Vagina (tissue), 2 donors: Measurements from ENCODE around the gene KCTD21. TPM values are rescaled to one million over a fixed set of nuclear protein-coding genes. Genes with fewer than 3 reads are reported as not detected.

Source experiments
- DNase-seq, 2 donors: peaks; one replicate each; pipeline ENCODE4 v3.0.0-alpha.2; 2017; ENCODE audit errors: extremely low spot score in 2 of 2
- H3K27ac ChIP-seq: fragments of 200-600 bp; sonication (generic); one replicate; pipeline ENCODE4 v1.5.1; 2019
- H3K27me3 ChIP-seq: fragments of 200-600 bp; sonication (generic); one replicate; pipeline ENCODE4 v1.5.1; 2019
- H3K36me3 ChIP-seq, 2 donors: fragments of 200-600 bp; sonication (generic); one replicate each; pipeline ENCODE4 v1.5.1; 2017 to 2019
- H3K4me1 ChIP-seq: fragments of 200-600 bp; sonication (generic); one replicate; pipeline ENCODE4 v1.5.1; 2019
- H3K4me3 ChIP-seq, 2 donors: fragments of 200-600 bp; sonication (generic); 1 replicate in 1 of 2; 2 replicates in 1 of 2; pipeline ENCODE4 v1.5.1; 2016 to 2019
- H3K9me3 ChIP-seq: fragments of 200-600 bp; sonication (generic); one replicate; pipeline ENCODE4 v1.5.1; 2019
- CTCF ChIP-seq, 3 experiments: fragments of 450-650 bp in 2 of 3; fragments of 200-600 bp in 1 of 3; sonication (generic) in 1 of 3; IDR thresholded peaks; one replicate each; pipeline ENCODE4 v1.5.1; 2017 to 2019; ENCODE audit warnings: antibody characterized with exemption in 3 of 3, mild to moderate bottlenecking in 2 of 3, moderate library complexity in 2 of 3
- POLR2A ChIP-seq, 2 donors: fragments of 450-650 bp; IDR thresholded peaks; one replicate each; pipeline ENCODE4 v1.6.1; 2017; ENCODE audit warnings: antibody characterized with exemption in 2 of 2, mild to moderate bottlenecking in 2 of 2, moderate library complexity in 2 of 2
- POLR2AphosphoS5 ChIP-seq, 2 donors: sonication (generic); formaldehyde crosslinking; IDR thresholded peaks; one replicate each; pipeline ENCODE4 v1.9.0; 2017; ENCODE audit warnings: antibody characterized with exemption in 2 of 2, mild to moderate bottlenecking in 2 of 2, low read depth in 1 of 2; ENCODE audit not compliant: insufficient read depth in 1 of 2
- intact Hi-C: fragments of 100-400 bp; cut with DNase I; formaldehyde crosslinking; loops from one replicate; pipeline ENCODE4 v1.15.1; 2023
- total RNA-seq: library from RNA; depleted of rRNA; stranded (reverse); fragments of >200 nt; gene quantifications from one replicate; pipeline ENCODE4 v1.2.3, GENCODE V29; 2016

The KCTD21 gene
- total RNA-seq, 1 donor from 2014 or later: 8.6 TPM

GRCh38 chr11:78209478-78209877 is 21.1 kb upstream of the KCTD21 start:
- H3K27me3 ChIP-seq: no peaks in the 10 kb centered on the region
- no peak overlapping the region for H3K27ac ChIP-seq
- intact Hi-C loops: no loop called here
- H3K9me3 ChIP-seq: no peaks in the 10 kb centered on the region
- H3K4me3 ChIP-seq: no peak overlapping the region
- TF ChIP-seq CTCF (IDR thresholded peaks at IDR 0.05): no peak
- no peak for DNase-seq
- H3K4me1 ChIP-seq: peaks cover 6% of the 10 kb centered on the region
- H3K36me3 ChIP-seq: peaks cover 0 to 37% of the 10 kb centered on the region in 2 donors

GRCh38 chr11:78208257-78209165 is 20.1 kb upstream of the KCTD21 start:
- H3K4me1 ChIP-seq: peaks cover 6% of the 10 kb centered on the region
- intact Hi-C loops: no loop called here
- H3K4me3 ChIP-seq: no peak overlapping the region
- H3K27ac ChIP-seq: no peak overlapping the region
- H3K36me3 ChIP-seq: peaks cover 0 to 37% of the 10 kb centered on the region in 2 donors
- no peaks in the 10 kb centered on the region for H3K9me3 ChIP-seq
- TF ChIP-seq CTCF (IDR thresholded peaks at IDR 0.05): no peak
- TF ChIP-seq POLR2A (IDR thresholded peaks at IDR 0.05): no peak
- no peak for TF ChIP-seq POLR2AphosphoS5 (IDR thresholded peaks at IDR 0.05; ENCODE audit: insufficient read depth in 1 of 2, low read depth in 1 of 2)
- DNase-seq: no peak
- no peaks in the 10 kb centered on the region for H3K27me3 ChIP-seq

- no peak for DNase-seq
- Histone ChIP-seq H3K27ac (no peak overlapping the region), H3K4me1 (peaks cover 5% of the 10 kb centered on the region), H3K4me3 (no peak overlapping the region), H3K36me3 (peaks cover 0 to 37% of the 10 kb centered on the region in 2 donors), H3K9me3 (no peaks in the 10 kb centered on the region), H3K27me3 (no peaks in the 10 kb centered on the region)
- TF ChIP-seq CTCF (IDR thresholded peaks at IDR 0.05) (no peak), POLR2AphosphoS5 (IDR thresholded peaks at IDR 0.05; ENCODE audit: insufficient read depth in 1 of 2, low read depth in 1 of 2) (no peak), POLR2A (IDR thresholded peaks at IDR 0.05) (no peak)
- intact Hi-C loops: no loop called here
Observed at GRCh38 chr11:78207532-78208256, 19.3 kb upstream of the KCTD21 start.

- Histone ChIP-seq H3K9me3 (no peaks in the 10 kb centered on the region), H3K27ac (no peak overlapping the region), H3K36me3 (peaks cover 0 to 37% of the 10 kb centered on the region in 2 donors), H3K27me3 (no peaks in the 10 kb centered on the region), H3K4me3 (no peak overlapping the region), H3K4me1 (no peaks in the 10 kb centered on the region)
- DNase-seq: no peak
- intact Hi-C loops: no loop called here
- no peak for TF ChIP-seq CTCF (IDR thresholded peaks at IDR 0.05)
- no peak for TF ChIP-seq POLR2A (IDR thresholded peaks at IDR 0.05)
- no peak for TF ChIP-seq POLR2AphosphoS5 (IDR thresholded peaks at IDR 0.05; ENCODE audit: insufficient read depth in 1 of 2, low read depth in 1 of 2)
Observed at GRCh38 chr11:78205691-78206090, 17.3 kb upstream of the KCTD21 start.

GRCh38 chr11:78205256-78205655 is 16.8 kb upstream of the KCTD21 start:
- Histone ChIP-seq H3K4me1 (no peaks in the 10 kb centered on the region), H3K9me3 (no peaks in the 10 kb centered on the region), H3K36me3 (peaks cover 0 to 34% of the 10 kb centered on the region in 2 donors), H3K4me3 (no peak overlapping the region), H3K27me3 (no peaks in the 10 kb centered on the region), H3K27ac (no peak overlapping the region)
- TF ChIP-seq POLR2A (IDR thresholded peaks at IDR 0.05) (no peak), CTCF (IDR thresholded peaks at IDR 0.05) (no peak), POLR2AphosphoS5 (IDR thresholded peaks at IDR 0.05; ENCODE audit: insufficient read depth in 1 of 2, low read depth in 1 of 2) (no peak)
- no peak for DNase-seq
- intact Hi-C loops: no loop called here
